Ishikawa (cell line): ENCODE data around the gene MFNG.

Source experiments
- CEBPB ChIP-seq: IDR thresholded peaks from 2 replicates; pipeline ENCODE4 v1.6.1; 2012
- CREB1 ChIP-seq: IDR thresholded peaks from 2 replicates; pipeline ENCODE4 v1.6.1; 2012; ENCODE audit warnings: low read depth
- EGR1 ChIP-seq: IDR thresholded peaks from 2 replicates; pipeline ENCODE4 v1.6.1; 2012
- EP300 ChIP-seq: IDR thresholded peaks from 2 replicates; pipeline ENCODE4 v1.6.1; 2012; ENCODE audit warnings: borderline replicate concordance
- FOXM1 ChIP-seq: IDR thresholded peaks from 2 replicates; pipeline ENCODE4 v1.6.1; 2012; ENCODE audit warnings: low read depth, borderline replicate concordance
- MAX ChIP-seq: IDR thresholded peaks from 2 replicates; pipeline ENCODE4 v1.6.1; 2012
- NFIC ChIP-seq: IDR thresholded peaks from 2 replicates; pipeline ENCODE4 v1.6.1; 2012
- RAD21 ChIP-seq: IDR thresholded peaks from 2 replicates; pipeline ENCODE4 v1.6.1; 2012; ENCODE audit warnings: low read depth
- REST ChIP-seq: IDR thresholded peaks from 2 replicates; pipeline ENCODE4 v1.6.1; 2012; ENCODE audit warnings: low read depth, mild to moderate bottlenecking
- TAF1 ChIP-seq: IDR thresholded peaks from 2 replicates; pipeline ENCODE4 v1.6.1; 2012; ENCODE audit warnings: low read depth, mild to moderate bottlenecking
- TCF12 ChIP-seq: IDR thresholded peaks from 2 replicates; pipeline ENCODE4 v1.6.1; 2012; ENCODE audit warnings: low read depth
- TEAD4 ChIP-seq: IDR thresholded peaks from 2 replicates; pipeline ENCODE4 v1.6.1; 2012
- YY1 ChIP-seq: IDR thresholded peaks from 2 replicates; pipeline ENCODE4 v1.6.1; 2012; ENCODE audit warnings: low read depth
- ZBTB7A ChIP-seq: IDR thresholded peaks from 2 replicates; pipeline ENCODE4 v1.6.1; 2012; ENCODE audit warnings: low read depth
- TF ChIP-seq, protein P1 (sequence below): IDR thresholded peaks from 2 replicates; pipeline ENCODE4 v1.6.1; 2012

MFNG gene

DNA sequence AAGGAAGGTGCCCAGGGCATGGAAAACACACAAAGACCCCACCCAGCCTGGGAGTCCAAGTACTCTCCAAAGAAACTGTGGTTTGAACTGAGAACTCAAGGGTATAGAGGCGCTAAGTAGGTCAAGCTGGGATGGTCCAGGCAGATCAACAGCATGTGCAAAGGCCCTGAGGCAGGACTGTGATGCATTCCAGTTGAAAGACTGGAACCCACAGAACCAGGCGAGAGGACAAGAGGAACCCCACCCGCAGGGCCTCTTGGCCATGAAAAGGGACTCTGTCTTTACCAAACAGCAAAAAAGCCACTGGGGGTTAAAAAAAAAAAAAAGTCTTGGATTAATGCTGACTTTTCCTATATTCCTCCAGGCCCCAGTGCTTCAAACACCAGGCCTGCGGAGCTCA lies 18.8 kb upstream of the MFNG start:
- TF ChIP-seq ZBTB7A: no peak
- TF ChIP-seq MAX: no peak
- TF ChIP-seq REST: no peak
- no peak for TF ChIP-seq EGR1
- no peak for TF ChIP-seq EP300
- no peak for TF ChIP-seq TCF12
- TF ChIP-seq YY1: no peak

DNA sequence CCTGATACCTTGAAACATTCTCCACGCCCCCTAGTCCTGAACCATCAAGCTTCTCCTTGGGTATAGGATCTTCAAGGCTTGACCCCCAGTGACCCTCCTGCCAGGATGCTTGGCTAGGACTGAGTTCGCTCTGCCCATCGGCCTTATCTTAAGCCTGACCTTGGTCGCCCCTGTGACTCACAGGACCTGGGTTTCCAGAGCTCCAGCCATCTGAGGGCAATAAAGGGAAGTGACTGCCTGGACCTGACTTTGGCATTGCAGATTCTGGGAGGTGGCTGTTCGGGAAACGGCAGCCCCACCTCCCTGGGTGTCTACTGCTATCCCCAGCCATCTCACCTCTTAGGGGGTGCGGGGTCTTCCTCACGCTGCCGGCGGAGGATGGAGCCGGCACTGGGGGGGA lies 17.7 kb upstream of the MFNG start:
- no peak for TF ChIP-seq CREB1
- TF ChIP-seq, protein P1, sequence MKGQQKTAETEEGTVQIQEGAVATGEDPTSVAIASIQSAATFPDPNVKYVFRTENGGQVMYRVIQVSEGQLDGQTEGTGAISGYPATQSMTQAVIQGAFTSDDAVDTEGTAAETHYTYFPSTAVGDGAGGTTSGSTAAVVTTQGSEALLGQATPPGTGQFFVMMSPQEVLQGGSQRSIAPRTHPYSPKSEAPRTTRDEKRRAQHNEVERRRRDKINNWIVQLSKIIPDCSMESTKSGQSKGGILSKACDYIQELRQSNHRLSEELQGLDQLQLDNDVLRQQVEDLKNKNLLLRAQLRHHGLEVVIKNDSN: no peak
- no peak for TF ChIP-seq CEBPB
- TF ChIP-seq YY1: no peak
- TF ChIP-seq NFIC: no peak
- TF ChIP-seq TAF1: no peak
- no peak for TF ChIP-seq FOXM1
- TF ChIP-seq TCF12: no peak
- no peak for TF ChIP-seq MAX
- no peak for TF ChIP-seq TEAD4
- no peak for TF ChIP-seq EGR1
- TF ChIP-seq ZBTB7A: no peak
- TF ChIP-seq REST: no peak
- TF ChIP-seq EP300: no peak
- TF ChIP-seq RAD21: no peak

DNA sequence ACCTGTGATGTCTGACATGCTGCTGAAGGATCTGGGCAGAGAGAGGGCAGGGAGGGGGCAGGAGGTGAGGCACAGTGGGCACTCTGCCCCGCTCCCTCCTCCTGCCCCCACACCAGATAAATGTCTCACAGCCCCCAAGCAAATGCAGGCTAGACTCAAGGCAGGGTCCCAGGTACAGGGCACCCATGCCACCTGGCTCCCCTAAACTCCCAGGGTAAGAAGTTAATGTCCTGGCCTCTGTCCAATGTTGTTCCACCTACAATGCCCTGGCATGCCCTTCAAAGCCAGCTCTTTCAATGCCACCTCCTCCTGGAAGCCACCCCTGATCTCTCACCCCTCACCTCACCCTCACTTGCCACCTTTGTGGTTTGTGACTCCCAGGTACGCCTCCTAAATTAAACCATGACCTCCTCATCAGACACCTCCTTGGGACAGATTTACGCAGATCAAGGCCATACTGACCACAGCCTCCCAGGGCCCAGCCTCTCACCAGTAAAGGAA lies 17.0 kb upstream of the MFNG start:
- no peak for TF ChIP-seq MAX
- TF ChIP-seq FOXM1: no peak
- no peak for TF ChIP-seq EGR1
- TF ChIP-seq EP300: no peak
- TF ChIP-seq REST: no peak
- TF ChIP-seq TAF1: no peak
- TF ChIP-seq TEAD4: no peak
- TF ChIP-seq CREB1: no peak
- TF ChIP-seq, protein P1: no peak
- TF ChIP-seq TCF12: no peak
- no peak for TF ChIP-seq CEBPB

DNA sequence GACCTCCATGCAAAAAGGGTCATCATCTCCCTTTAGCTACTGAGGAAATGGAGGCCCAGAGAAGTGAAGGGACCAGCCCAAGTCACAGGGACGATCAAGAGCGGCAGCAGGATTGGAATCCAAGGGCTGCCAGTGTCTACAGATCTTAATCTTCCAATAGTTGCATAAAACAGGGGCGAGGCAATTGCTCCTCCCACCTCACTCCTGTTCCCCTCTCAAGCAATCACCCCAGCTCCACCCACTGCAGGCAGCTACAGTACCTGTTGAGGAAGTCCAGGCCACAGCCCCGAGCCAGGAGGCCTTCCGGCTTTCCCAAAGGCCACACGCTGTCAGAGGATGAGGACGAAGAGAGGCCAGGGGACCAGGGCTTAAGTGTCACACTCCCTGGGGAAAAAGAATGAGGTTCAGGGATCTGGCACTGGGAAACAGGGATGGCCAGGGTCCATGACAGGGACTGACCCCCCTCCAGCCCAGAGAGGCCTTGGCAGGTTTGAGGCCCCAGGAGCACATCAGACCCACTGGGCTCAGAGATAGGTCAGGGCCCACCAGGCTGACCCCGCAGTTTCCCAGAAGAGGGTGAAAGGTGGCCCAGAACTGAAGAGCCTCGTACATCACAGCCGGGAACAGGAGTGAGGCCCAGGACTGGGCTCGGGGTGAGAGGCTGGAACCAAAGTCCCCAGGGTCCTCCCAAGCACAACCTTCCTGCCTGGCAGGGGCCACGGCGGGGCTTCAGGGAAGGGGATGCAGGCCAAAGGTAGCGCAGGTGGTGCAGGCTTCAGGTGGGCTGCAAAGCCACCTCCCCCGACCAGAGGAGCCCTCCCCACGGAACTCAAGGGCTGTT lies 16.4 kb upstream of the MFNG start:
- peak; percentile 48; the same call in 1 of the 2 replicates for TF ChIP-seq MAX
- no peak for TF ChIP-seq EGR1
- TF ChIP-seq, protein P1: no peak
- peak; percentile 40; the same call in 1 of the 2 replicates for TF ChIP-seq TCF12
- no peak for TF ChIP-seq TAF1
- no peak for TF ChIP-seq CREB1
- no peak for TF ChIP-seq EP300
- TF ChIP-seq REST: no peak
